Parathyroid adenoma (tissue), 2 donors: ENCODE results near the gene NOTCH1.

Experiments
- H2AFZ ChIP-seq: fragments of 300-600 bp; sonication (generic); one replicate; pipeline ENCODE4 v1.7.0; 2017; ENCODE audit warnings: antibody characterized with exemption, mild to moderate bottlenecking
- H3K27ac ChIP-seq: fragments of 300-600 bp; sonication (generic); one replicate; pipeline ENCODE4 v1.7.0; 2017
- H3K27me3 ChIP-seq: fragments of 300-600 bp; sonication (generic); one replicate; pipeline ENCODE4 v1.7.0; 2017; ENCODE audit warnings: low read length; ENCODE audit not compliant: control insufficient read depth, insufficient read depth
- H3K36me3 ChIP-seq: fragments of 300-600 bp; sonication (generic); one replicate; pipeline ENCODE4 v1.7.0; 2017; ENCODE audit warnings: low read length; ENCODE audit not compliant: control insufficient read depth, insufficient read depth
- H3K4me1 ChIP-seq: fragments of 300-600 bp; sonication (generic); one replicate; pipeline ENCODE4 v1.7.0; 2017; ENCODE audit warnings: control low read depth
- H3K4me2 ChIP-seq: fragments of 300-600 bp; sonication (generic); one replicate; pipeline ENCODE4 v1.7.0; 2017; ENCODE audit warnings: low read length
- H3K4me3 ChIP-seq: fragments of 300-600 bp; sonication (generic); one replicate; pipeline ENCODE4 v1.7.0; 2017; ENCODE audit warnings: low read depth, low read length
- H3K79me2 ChIP-seq: fragments of 300-600 bp; sonication (generic); one replicate; pipeline ENCODE4 v1.7.0; 2017; ENCODE audit warnings: control low read depth
- H3K9ac ChIP-seq: fragments of 300-600 bp; sonication (generic); one replicate; pipeline ENCODE4 v1.7.0; 2017; ENCODE audit warnings: mild to moderate bottlenecking
- H3K9me3 ChIP-seq: fragments of 300-600 bp; sonication (generic); one replicate; pipeline ENCODE4 v1.7.0; 2017; ENCODE audit warnings: low read length; ENCODE audit not compliant: control insufficient read depth
- TF ChIP-seq, protein P1 (sequence below): fragments of 300-600 bp; sonication (generic); IDR thresholded peaks from one replicate; pipeline ENCODE4 v1.7.0; 2017; ENCODE audit warnings: antibody characterized with exemption, mild to moderate bottlenecking
- donor health status: primary hyperparathyroidism.

NOTCH1 gene

DNA sequence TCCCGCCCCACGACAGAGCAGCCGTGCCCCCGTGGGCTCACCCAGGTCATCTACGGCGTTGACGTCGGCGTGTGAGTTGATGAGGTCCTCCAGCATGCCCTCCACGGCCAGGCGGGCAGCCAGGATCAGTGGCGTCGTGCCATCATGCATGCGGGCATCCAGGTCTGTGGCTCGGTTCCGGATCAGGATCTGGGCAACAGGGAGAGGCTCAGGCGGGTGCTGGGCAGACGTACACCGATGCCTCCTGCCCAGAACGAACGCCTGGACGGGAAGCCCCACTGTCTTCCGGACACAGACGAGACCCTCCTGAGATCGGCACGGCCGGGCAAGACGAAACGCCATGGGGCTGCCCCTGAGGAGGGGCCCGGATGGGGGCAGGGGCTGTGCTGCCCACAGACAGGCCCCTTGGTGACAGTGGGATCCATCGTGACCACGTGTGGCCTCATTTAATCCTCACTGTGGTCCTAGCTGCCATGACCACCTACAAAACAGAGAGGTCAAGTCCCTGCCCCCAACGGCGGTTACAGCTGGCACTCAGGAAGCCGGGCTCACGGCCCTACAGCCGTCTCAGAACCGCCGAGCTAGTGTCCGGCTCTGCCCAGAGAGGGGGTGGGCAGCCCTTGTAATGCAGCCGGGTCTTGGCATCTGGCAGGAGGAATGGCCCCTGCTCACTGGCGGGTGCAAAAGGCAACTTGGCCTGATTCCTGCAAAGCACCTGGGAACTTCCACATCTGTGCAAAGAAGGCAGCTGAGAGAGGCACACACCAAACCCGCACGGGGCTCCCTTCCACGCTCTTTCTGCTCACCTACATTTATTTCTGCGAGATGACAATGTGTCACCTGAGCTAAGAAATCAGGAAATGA is 46.5 kb downstream of the NOTCH1 start:
- Histone ChIP-seq H3K27me3 (no peaks in the 10 kb centered on the region), H3K36me3 (no peaks in the 10 kb centered on the region), H3K4me3 (no peak overlapping the region), H3K27ac (no peak overlapping the region), H3K4me1 (no peaks in the 10 kb centered on the region), H3K4me2 (no peak overlapping the region), H3K9ac (no peak overlapping the region), H3K9me3 (no peaks in the 10 kb centered on the region), H3K79me2 (no peaks in the 10 kb centered on the region), H2AFZ (no peak overlapping the region)
- TF ChIP-seq, protein P1, sequence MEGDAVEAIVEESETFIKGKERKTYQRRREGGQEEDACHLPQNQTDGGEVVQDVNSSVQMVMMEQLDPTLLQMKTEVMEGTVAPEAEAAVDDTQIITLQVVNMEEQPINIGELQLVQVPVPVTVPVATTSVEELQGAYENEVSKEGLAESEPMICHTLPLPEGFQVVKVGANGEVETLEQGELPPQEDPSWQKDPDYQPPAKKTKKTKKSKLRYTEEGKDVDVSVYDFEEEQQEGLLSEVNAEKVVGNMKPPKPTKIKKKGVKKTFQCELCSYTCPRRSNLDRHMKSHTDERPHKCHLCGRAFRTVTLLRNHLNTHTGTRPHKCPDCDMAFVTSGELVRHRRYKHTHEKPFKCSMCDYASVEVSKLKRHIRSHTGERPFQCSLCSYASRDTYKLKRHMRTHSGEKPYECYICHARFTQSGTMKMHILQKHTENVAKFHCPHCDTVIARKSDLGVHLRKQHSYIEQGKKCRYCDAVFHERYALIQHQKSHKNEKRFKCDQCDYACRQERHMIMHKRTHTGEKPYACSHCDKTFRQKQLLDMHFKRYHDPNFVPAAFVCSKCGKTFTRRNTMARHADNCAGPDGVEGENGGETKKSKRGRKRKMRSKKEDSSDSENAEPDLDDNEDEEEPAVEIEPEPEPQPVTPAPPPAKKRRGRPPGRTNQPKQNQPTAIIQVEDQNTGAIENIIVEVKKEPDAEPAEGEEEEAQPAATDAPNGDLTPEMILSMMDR: no peak

- Histone ChIP-seq H3K4me1 (no peaks in the 10 kb centered on the region), H3K4me2 (no peak overlapping the region), H3K27me3 (no peaks in the 10 kb centered on the region), H3K4me3 (no peak overlapping the region), H3K79me2 (no peaks in the 10 kb centered on the region), H3K9ac (no peak overlapping the region), H3K36me3 (no peaks in the 10 kb centered on the region), H3K9me3 (no peaks in the 10 kb centered on the region), H2AFZ (no peak overlapping the region), H3K27ac (no peak overlapping the region)
- TF ChIP-seq, protein P1: no peak
Measured at GRCh38 chr9:136497916-136498695, 47.7 kb downstream of the NOTCH1 start.

GRCh38 chr9:136496801-136497620 is 48.8 kb downstream of the NOTCH1 start:
- Histone ChIP-seq H3K79me2 (no peaks in the 10 kb centered on the region), H3K4me2 (no peak overlapping the region), H3K4me1 (no peaks in the 10 kb centered on the region), H3K36me3 (no peaks in the 10 kb centered on the region), H3K9ac (no peak overlapping the region), H3K27ac (no peak overlapping the region), H2AFZ (no peak overlapping the region), H3K9me3 (no peaks in the 10 kb centered on the region), H3K4me3 (no peak overlapping the region), H3K27me3 (no peaks in the 10 kb centered on the region)
- TF ChIP-seq, protein P1: no peak

GRCh38 chr9:136496181-136496580 is 49.7 kb downstream of the NOTCH1 start:
- Histone ChIP-seq H3K27ac (no peak overlapping the region), H3K4me1 (no peaks in the 10 kb centered on the region), H3K4me2 (no peak overlapping the region), H3K9ac (no peak overlapping the region), H3K4me3 (no peak overlapping the region), H3K27me3 (no peaks in the 10 kb centered on the region), H2AFZ (no peak overlapping the region), H3K9me3 (no peaks in the 10 kb centered on the region), H3K36me3 (no peaks in the 10 kb centered on the region), H3K79me2 (no peaks in the 10 kb centered on the region)
- TF ChIP-seq, protein P1: no peak
